ENCODE results near the gene ATP6V1A. TPM values are rescaled to one million over a fixed set of nuclear protein-coding genes. Genes with fewer than 3 reads are reported as not detected.
A peak's percentile ranks its signal among the peaks of the same experiment; 100 is the strongest.
"Not testable (repeated sequence)": the region's sequence is repeated elsewhere in the genome, so short reads cannot be mapped to it uniquely, and the experiment has no call there.

The ATP6V1A gene
- total RNA-seq, 1 experiment from 2014 or later = 75.0 TPM

GRCh38 chr3:113828600-113828999, 81.8 kb downstream of the ATP6V1A start:
- no peak for DNase-seq (ENCODE audit: low read depth)

GRCh38 chr3:113829576-113830354, 82.9 kb downstream of the ATP6V1A start:
- DNase-seq (ENCODE audit: low read depth) = no peak

- DNase-seq (ENCODE audit: low read depth) = no peak
Measured at GRCh38 chr3:113831103-113831355, 84.2 kb downstream of the ATP6V1A start.

GRCh38 chr3:113832477-113833164, 85.8 kb downstream of the ATP6V1A start:
- no peak for DNase-seq (ENCODE audit: low read depth)

- DNase-seq (ENCODE audit: low read depth) = no peak
Measured at GRCh38 chr3:113834983-113835382, 88.1 kb downstream of the ATP6V1A start.

- peak; percentile 84 for DNase-seq (ENCODE audit: low read depth)
Measured at GRCh38 chr3:113838631-113839209, 91.9 kb downstream of the ATP6V1A start, which contains the start of gene GRAMD1C. Gene GRAMD1C, plus strand, starts transcription at chr3:113838788. Its CDS starts 122 bp downstream, at chr3:113838910.

- DNase-seq (ENCODE audit: low read depth) = no peak
Measured at GRCh38 chr3:113839551-113839950, 92.7 kb downstream of the ATP6V1A start.

DNA sequence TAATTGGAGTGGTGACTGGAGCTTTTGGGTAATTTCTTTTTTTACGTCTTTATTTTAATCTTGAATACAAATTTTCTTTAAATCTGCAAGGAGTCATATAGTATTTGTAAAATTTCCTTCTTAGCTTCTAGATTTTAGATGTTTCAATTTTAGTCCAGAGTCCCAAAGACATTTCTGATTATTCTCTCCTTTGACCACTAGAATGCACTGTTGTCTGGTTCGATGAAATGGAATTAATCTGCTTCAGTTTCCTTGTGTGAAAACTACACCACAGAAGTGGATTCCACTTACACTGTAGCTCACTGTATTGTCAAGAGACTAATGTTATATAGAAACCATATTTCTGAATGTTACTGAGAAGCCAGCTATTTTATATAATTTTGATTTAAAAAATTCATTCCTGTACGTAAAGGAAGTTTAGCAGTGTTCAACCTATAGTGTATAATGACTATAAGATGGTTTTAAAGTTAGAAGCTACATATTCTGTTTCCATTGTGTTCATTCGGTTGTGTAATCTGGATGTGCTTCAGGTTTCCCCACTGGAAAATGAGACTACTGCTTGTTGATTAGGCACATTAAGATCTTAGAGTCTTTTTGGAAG, 97.9 kb downstream of the ATP6V1A start:
- peak; percentile 49 for DNase-seq (ENCODE audit: low read depth)

DNA sequence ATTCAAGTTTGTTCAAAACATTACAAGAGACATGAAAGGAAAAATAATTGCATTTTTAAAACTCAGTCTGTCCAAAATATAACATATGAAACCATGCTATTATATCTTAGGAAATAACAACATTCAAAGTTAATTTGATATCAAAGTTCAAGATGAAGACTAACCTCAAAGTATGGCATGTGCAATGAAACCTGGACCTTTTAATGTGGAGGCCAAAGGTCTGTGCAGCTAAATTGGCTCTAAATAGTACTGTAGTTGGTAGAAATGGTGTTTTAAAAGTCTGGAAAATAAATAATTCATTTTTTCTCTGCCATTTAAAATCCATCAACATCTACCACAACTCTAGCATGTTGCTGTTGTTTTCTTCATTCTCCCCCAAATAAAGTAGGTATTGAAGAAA, 100.4 kb downstream of the ATP6V1A start:
- DNase-seq (ENCODE audit: low read depth) = no peak

GRCh38 chr3:113847664-113848461, 101.0 kb downstream of the ATP6V1A start:
- no peak for DNase-seq (ENCODE audit: low read depth)

DNA sequence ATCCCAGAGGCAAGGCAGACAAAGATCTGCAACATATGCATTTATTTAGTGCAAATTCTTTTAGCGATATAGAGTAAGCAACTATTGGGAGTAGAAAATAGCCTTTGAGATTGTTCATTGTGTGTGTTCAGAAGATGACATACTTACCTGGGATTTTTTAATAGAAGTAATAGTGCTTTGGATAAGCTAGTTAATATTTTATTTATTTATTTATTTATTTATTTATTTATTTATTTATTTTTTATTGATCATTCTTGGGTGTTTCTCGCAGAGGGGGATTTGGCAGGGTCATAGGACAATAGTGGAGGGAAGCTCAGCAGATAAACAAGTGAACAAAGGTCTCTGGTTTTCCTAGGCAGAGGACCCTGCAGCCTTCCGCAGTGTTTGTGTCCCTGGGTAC, 102.2 kb downstream of the ATP6V1A start:
- not testable (repeated sequence) for DNase-seq (ENCODE audit: low read depth)

DNA sequence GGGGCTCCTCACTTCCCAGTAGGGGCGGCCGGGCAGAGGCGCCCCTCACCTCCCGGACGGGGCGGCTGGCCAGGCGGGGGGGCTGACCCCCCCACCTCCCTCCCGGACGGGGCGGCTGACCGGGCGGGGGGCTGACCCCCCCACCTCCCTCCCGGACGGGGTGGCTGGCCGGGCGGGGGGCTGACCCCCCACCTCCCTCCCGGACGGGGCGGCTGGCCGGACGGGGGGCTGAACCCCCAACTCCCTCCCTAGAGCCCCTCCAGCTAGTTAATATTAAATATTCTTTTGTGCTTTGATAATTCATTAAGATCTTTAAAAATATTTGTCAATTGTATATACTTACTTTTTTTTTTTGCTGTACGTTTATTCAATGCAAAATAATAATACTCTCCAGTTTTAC, 103.0 kb downstream of the ATP6V1A start:
- not testable (repeated sequence) for DNase-seq (ENCODE audit: low read depth)

DNA sequence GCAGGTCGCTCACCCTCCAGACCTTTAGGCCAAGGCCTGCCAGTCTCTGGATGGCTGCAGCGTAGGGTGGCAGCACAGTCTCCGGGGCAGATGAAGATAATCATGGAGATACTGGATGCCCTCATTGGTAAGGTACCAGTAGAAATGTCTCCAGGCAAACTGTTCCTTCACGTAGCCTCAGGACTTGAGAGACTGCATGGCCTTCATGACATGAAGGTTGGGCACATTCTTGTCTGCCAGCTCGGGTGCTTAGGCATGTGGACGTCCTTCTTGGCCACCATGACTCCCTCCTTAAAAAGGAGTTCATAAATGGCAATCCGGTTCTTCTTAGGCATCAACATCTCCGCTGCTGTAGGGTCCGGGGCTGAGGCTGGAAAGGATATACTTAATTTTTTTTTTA, 103.6 kb downstream of the ATP6V1A start:
- DNase-seq (ENCODE audit: low read depth) = not testable (repeated sequence)

DNA sequence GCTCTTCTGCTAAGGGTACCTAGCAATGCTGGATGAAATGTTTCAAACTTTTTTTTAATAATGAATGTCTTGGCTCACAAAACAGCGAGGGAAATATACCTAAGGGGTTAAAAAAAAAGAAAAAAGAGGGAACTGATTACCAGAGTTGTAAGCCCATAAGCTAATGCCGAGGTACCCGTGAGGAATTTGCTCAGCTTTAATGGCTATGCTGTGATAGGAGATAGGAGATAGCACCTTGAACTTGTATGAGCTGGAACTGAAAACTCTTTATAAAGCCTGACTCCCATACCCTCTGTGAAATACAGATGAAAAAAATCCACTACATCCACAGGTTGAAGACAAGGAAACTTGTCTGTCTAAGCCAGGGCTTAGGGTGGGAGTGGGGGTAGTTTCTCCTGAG, 105.7 kb downstream of the ATP6V1A start:
- DNase-seq (ENCODE audit: low read depth) = no peak

Other genes starting within 250 kb of the ATP6V1A start
- gene SPICE1, start 231.9 kb upstream of the ATP6V1A start, total RNA-seq (2014; rRNA removed; shearing (Covaris generic)) = 12.8 and 17.7 TPM in 2 replicates
- gene SIDT1, start 214.5 kb upstream of the ATP6V1A start, total RNA-seq (2014; rRNA removed; shearing (Covaris generic)) = under 0.01 TPM in 1 of 2 replicates, not detected in the other
- gene USF3, start 50.4 kb upstream of the ATP6V1A start, total RNA-seq (2014; rRNA removed; shearing (Covaris generic)) = 6.2 and 10.6 TPM in 2 replicates
- 203 and 212 TPM in 2 replicates for gene NAA50, start 786 bp upstream of the ATP6V1A start, total RNA-seq (2014; rRNA removed; shearing (Covaris generic))
- gene GRAMD1C, start 91.8 kb downstream of the ATP6V1A start, total RNA-seq (2014; rRNA removed; shearing (Covaris generic)) = 3.6 and 6.0 TPM in 2 replicates
- gene ZDHHC23, start 201.0 kb downstream of the ATP6V1A start, total RNA-seq (2014; rRNA removed; shearing (Covaris generic)) = 1.3 and 1.6 TPM in 2 replicates